ENCODE results near the gene TASP1.

- TF ChIP-seq CTCF (conservative IDR thresholded peaks at IDR 0.05; ENCODE audit: low read depth, low read length) (no peak), EZH2phosphoT487 (IDR thresholded peaks at IDR 0.05; ENCODE audit: borderline replicate concordance, low read length) (no peak), EZH2 (IDR thresholded peaks at IDR 0.05; ENCODE audit: low read length, unreplicated experiment) (no peak)
Observed at GRCh38 chr20:13402171-13402760, 236.5 kb downstream of the TASP1 start.
